ACC112 (cell line): Measurements from ENCODE around the gene ASPA.

Experiments used
- H2AFZ ChIP-seq: fragments of 200-600 bp; sonication (generic); one replicate; pipeline ENCODE4 v1.6.0; 2017; ENCODE audit warnings: antibody characterized with exemption, low read length; ENCODE audit not compliant: unreplicated experiment
- H3K27ac ChIP-seq: fragments of 200-600 bp; sonication (generic); 2 replicates; pipeline ENCODE4 v1.5.1; 2014; ENCODE audit warnings: low read depth, mild to moderate bottlenecking, antibody characterized with exemption, low read length, moderate library complexity
- H3K27me3 ChIP-seq: fragments of 200-600 bp; sonication (generic); 2 replicates; pipeline ENCODE4 v1.6.1; 2014; ENCODE audit warnings: mild to moderate bottlenecking, antibody characterized with exemption, low read length, moderate library complexity, mixed read lengths; ENCODE audit not compliant: insufficient read depth
- H3K36me3 ChIP-seq: fragments of 200-600 bp; sonication (generic); 2 replicates; pipeline ENCODE4 v1.6.1; 2016; ENCODE audit warnings: mild to moderate bottlenecking, antibody characterized with exemption, low read length, moderate library complexity, mixed read lengths; ENCODE audit not compliant: insufficient read depth
- H3K4me1 ChIP-seq: fragments of 200-600 bp; sonication (generic); one replicate; pipeline ENCODE4 v1.6.1; 2016; ENCODE audit warnings: low read length, mixed read lengths; ENCODE audit not compliant: insufficient read depth, unreplicated experiment, control insufficient read depth
- H3K4me3 ChIP-seq: fragments of 200-600 bp; sonication (generic); 2 replicates; pipeline ENCODE4 v1.5.1; 2014; ENCODE audit warnings: mild to moderate bottlenecking, low read depth, low read length
- H3K79me2 ChIP-seq: fragments of 200-600 bp; sonication (generic); one replicate; pipeline ENCODE4 v1.6.0; 2016; ENCODE audit warnings: low read length; ENCODE audit not compliant: control insufficient read depth, unreplicated experiment, insufficient read depth

Gene ASPA

DNA sequence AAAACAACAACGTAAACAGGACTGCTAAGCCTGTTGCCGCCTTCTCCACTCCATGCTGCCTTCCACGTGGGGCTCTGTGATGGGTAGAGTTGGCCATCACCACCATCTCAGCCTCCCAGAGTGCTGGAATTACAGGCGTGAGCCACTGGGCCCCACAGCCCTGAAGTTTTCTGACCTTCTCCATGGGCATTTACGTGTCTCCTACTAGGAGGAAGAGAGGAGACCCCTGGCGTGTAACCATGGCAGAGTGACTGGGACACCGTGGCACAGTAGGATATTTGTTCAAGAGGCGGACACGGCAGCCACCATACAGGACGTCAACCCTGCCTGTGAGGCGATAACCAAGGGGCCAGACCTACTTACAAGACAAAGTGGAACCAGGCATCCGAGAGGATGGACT is 50.7 kb downstream of the ASPA start:
- Histone ChIP-seq H3K27me3 (no peaks in the 10 kb centered on the region), H2AFZ (no peak overlapping the region), H3K4me1 (no peaks in the 10 kb centered on the region), H3K4me3 (no peak overlapping the region), H3K79me2 (no peaks in the 10 kb centered on the region), H3K27ac (no peak overlapping the region), H3K36me3 (no peaks in the 10 kb centered on the region)

GRCh38 chr17:3526971-3527370 is 51.2 kb downstream of the ASPA start:
- Histone ChIP-seq H3K4me3 (no peak overlapping the region), H3K4me1 (no peaks in the 10 kb centered on the region), H3K79me2 (no peaks in the 10 kb centered on the region), H2AFZ (no peak overlapping the region), H3K27ac (no peak overlapping the region), H3K36me3 (no peaks in the 10 kb centered on the region), H3K27me3 (no peaks in the 10 kb centered on the region)

GRCh38 chr17:3527468-3527867 is 51.7 kb downstream of the ASPA start:
- Histone ChIP-seq H3K4me1 (no peaks in the 10 kb centered on the region), H3K36me3 (no peaks in the 10 kb centered on the region), H3K27ac (no peak overlapping the region), H3K27me3 (no peaks in the 10 kb centered on the region), H2AFZ (no peak overlapping the region), H3K4me3 (no peak overlapping the region), H3K79me2 (no peaks in the 10 kb centered on the region)

GRCh38 chr17:3527896-3528295 is 52.1 kb downstream of the ASPA start:
- H3K4me1 ChIP-seq, result no peaks in the 10 kb centered on the region
- no peaks in the 10 kb centered on the region for H3K36me3 ChIP-seq
- no peaks in the 10 kb centered on the region for H3K79me2 ChIP-seq
- no peak overlapping the region for H3K27ac ChIP-seq
- H3K27me3 ChIP-seq, result no peaks in the 10 kb centered on the region
- H3K4me3 ChIP-seq, result no peak overlapping the region
- H2AFZ ChIP-seq, result no peak overlapping the region

DNA sequence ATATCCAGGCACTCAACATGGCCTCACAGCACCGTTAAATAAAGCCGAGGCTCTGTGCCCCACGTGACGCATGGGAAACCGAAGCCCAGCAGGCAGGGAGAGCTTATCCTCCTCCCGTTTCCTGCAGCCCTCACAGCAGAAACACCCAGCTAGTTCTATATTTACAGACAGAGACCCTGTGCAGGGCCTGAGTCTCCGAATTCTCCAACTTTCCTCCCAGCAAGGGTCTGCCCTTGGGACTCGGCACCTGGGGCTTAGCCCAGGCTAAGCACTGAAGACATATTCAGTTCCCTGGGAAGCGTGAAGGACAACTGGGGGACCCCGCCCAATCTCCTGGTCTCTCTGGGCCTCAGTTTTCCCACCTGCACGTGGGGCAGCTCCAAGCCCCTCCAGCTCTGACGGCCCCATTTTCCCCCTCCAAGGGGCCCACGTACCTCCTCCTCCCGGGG is 52.6 kb downstream of the ASPA start:
- Histone ChIP-seq H3K4me3 (no peak overlapping the region), H2AFZ (no peak overlapping the region), H3K27ac (no peak overlapping the region), H3K4me1 (no peaks in the 10 kb centered on the region), H3K36me3 (no peaks in the 10 kb centered on the region), H3K79me2 (no peaks in the 10 kb centered on the region), H3K27me3 (no peaks in the 10 kb centered on the region)

DNA sequence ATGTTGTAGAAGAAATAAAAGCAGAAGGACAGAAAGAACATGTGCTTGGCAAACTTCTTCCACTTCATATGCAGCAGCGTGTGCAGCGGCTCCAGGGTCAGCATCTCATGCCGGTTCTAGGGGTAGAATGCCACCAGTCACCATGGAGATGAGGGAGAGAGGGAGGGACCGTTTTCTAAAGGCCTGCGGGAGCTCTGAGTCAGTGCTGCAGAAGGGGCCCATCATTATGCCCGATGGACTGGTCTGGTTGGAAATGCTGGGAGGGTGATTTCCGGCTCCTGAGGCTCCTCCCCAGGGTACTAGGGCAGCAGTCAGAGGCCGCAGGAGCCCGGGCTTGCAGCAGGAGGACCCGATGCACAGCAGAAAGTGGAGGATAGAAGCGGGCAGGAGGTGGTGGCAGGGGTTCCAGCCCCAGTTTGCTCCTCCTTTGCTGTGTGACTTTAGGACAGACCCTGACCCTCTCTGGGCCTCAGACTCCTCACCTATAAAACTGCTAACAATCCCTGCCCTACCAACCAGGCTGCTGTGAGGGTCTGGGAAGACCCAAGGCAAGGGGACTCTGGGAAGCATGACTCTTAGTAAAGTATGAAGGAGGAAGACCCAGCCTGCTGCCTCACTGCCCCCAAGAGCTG is 53.2 kb downstream of the ASPA start:
- no peaks in the 10 kb centered on the region for H3K27me3 ChIP-seq
- no peak overlapping the region for H2AFZ ChIP-seq
- H3K4me1 ChIP-seq, result no peaks in the 10 kb centered on the region
- H3K4me3 ChIP-seq, result no peak overlapping the region
- H3K27ac ChIP-seq, result no peak overlapping the region
- no peaks in the 10 kb centered on the region for H3K79me2 ChIP-seq
- H3K36me3 ChIP-seq, result no peaks in the 10 kb centered on the region

DNA sequence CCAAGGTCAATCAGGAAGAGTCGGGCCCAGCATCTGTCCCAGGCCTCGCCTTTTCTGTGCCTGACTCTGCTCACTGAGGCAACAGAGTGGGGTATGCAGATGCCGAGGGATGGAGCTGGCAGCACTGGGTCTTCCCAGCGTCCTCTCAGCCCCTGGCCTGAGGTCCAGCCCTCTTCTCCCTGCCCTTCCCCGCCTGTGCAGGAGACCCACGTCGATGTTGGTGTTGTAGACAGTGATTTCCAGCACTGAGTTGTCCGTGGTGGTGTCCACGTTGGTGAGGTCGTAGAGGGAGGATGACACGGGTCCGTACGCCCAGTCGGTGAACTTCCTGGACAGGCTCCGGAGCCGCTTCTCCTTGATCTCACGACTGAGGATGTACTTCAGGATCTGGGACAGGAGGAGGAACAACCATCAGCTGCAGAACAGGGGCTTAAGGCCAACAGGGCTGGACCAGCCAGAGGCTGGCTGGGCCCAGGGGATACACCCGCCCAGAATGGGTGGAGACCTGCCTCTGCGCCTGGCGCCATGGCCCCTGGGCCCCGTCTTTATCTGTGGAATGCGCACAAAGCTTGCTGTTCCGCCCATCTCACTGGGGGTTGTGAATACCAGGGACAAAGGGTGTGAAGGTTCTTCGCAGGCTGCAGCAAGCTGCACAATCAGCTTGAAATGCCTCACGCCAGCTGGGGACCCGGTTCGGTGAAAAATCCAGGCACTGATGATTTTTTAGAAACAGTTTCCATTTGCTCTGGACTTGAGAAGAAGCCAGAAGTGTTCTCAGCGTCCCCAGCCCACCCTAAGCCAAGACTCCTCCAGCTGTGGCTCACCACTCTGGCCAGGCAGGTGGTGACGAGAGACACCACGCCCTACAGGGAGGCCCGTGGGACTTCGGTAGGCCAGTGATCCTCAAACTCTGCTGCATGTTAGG is 54.3 kb downstream of the ASPA start:
- Histone ChIP-seq H3K79me2 (no peaks in the 10 kb centered on the region), H3K36me3 (no peaks in the 10 kb centered on the region), H3K27ac (no peak overlapping the region), H3K4me1 (no peaks in the 10 kb centered on the region), H3K4me3 (no peak overlapping the region), H3K27me3 (no peaks in the 10 kb centered on the region), H2AFZ (no peak overlapping the region)

- H3K27me3 ChIP-seq, result no peaks in the 10 kb centered on the region
Measured at GRCh38 chr17:3531266-3532101, 55.7 kb downstream of the ASPA start.

GRCh38 chr17:3532106-3532858 is 56.5 kb downstream of the ASPA start:
- H3K4me3 ChIP-seq, result no peak overlapping the region
- H3K36me3 ChIP-seq, result no peaks in the 10 kb centered on the region
- no peaks in the 10 kb centered on the region for H3K27me3 ChIP-seq

More at GRCh38 chr17:3531266-3532101, 55.7 kb downstream of the ASPA start:
- Histone ChIP-seq H3K4me3 (no peak overlapping the region), H3K36me3 (no peaks in the 10 kb centered on the region), H3K27ac (no peak overlapping the region), H3K4me1 (no peaks in the 10 kb centered on the region), H3K79me2 (no peaks in the 10 kb centered on the region), H2AFZ (no peak overlapping the region)

GRCh38 chr17:3532859-3533142 is 57.0 kb downstream of the ASPA start:
- H3K4me3 ChIP-seq, result no peak overlapping the region
- H3K36me3 ChIP-seq, result no peaks in the 10 kb centered on the region
- H3K27me3 ChIP-seq, result no peaks in the 10 kb centered on the region
- no peaks in the 10 kb centered on the region for H3K79me2 ChIP-seq
- no peak overlapping the region for H2AFZ ChIP-seq
- no peak overlapping the region for H3K27ac ChIP-seq
- H3K4me1 ChIP-seq, result no peaks in the 10 kb centered on the region

More at GRCh38 chr17:3532106-3532858, 56.5 kb downstream of the ASPA start:
- H2AFZ ChIP-seq, result no peak overlapping the region
- no peak overlapping the region for H3K27ac ChIP-seq
- no peaks in the 10 kb centered on the region for H3K79me2 ChIP-seq
- H3K4me1 ChIP-seq, result no peaks in the 10 kb centered on the region
